Dedifferentiated amniotic fluid mesenchymal stem cell (primary cell): ENCODE data around the gene DOC2B.
"Not testable (repeated sequence)": the region's sequence is repeated elsewhere in the genome, so short reads cannot be mapped to it uniquely, and the experiment has no call there.

Experiments
- DNase-seq: peaks from one replicate; pipeline ENCODE4 v3.0.0-alpha.2; 2016; ENCODE audit errors: extremely low spot score

The DOC2B gene

DNA sequence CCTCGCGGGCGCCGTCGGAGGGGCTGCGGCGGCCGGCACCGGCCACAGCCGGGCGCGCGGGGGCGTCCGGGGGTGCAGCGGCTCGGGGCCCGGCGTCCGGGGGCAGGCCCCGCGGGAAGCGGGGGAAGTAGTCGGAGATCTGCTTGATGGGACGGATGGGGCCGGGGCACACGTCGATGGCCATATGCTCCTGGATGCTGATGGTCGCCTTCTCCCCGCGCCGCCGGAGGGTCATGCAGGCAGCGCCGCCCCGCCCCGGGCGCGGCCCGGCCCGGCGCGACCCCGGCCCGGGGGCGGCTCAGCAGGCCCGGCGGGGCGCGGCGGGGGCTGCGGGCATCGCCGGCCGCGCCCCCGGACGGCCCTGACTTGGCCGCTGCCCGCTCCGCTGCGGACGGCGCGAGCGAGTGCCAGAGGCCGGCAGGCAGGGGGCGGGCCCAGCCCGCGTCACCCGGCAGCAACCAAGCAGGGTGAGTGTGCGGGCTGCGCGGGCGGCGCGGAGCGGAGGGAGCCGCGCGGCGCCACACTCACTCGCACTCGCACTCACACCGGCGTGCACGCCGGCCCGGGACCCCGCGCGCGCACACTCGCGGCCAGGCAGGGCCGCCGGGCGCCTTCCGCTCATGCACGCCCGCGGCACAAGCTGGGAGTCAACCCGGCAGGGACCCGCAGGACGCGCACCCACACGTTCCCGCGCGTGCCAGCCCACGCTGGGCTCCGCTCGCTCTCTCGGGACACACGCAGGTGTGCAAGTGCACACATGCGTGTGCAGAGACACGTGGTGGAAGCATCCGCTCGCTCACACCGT lies at the start of gene DOC2B:
DOC2B (minus strand) TSS at position 406 of the 805 bp plus-strand sequence; CDS start at position 235, 171 bp downstream.
- no peak for DNase-seq

DNA sequence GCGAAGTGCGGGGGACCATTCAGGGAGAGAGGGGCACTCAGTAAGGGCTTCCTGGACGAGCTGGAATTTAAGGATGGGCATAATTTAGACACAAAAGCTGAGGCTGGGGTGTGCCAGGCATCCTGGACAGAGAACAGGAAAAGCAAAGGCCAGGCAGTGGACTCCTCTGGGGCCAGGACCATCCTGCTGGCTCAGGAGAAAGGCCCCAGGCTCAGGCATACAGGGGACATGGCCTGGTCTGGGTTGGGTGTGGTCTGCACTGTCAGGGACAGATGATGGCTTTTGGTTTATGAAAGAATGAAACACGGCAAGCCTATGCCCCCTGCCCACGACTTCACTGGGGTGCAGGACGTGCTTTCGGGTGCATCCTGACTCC lies 48.9 kb upstream of the DOC2B start:
- DNase-seq: no peak

DNA sequence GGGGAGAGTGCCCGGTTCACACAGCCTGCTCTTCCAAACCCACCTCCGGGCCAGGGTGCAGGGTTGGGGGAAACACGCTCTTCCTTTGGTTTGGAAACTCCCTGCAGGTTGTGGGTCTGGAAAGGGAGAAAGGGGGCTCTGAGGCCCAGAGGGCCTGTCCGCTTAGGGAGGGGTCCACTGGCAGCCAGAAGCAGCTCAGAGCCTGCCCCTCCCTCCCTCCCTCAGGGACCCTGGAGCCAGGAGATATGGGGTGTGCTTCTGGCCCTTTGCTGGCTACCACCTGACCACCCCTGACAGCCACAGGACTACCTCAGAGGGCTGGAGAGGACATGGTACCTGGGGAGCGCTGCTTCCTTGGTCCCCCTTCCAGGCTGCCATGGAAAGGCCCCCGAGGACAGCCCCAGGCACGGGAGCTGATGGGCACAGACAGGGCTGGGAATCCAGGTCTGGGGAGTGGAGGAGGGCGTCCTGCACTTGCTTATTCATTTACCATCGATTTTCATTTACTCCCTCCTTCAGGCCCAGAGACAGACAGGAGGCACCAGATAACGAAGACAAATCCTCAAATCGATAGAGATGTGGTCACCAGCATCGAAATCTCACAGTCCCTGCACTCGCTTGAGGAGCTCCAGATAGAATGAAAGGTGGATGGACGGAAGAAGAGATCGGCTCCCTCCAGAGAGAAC lies 48.4 kb upstream of the DOC2B start:
- no peak for DNase-seq

DNA sequence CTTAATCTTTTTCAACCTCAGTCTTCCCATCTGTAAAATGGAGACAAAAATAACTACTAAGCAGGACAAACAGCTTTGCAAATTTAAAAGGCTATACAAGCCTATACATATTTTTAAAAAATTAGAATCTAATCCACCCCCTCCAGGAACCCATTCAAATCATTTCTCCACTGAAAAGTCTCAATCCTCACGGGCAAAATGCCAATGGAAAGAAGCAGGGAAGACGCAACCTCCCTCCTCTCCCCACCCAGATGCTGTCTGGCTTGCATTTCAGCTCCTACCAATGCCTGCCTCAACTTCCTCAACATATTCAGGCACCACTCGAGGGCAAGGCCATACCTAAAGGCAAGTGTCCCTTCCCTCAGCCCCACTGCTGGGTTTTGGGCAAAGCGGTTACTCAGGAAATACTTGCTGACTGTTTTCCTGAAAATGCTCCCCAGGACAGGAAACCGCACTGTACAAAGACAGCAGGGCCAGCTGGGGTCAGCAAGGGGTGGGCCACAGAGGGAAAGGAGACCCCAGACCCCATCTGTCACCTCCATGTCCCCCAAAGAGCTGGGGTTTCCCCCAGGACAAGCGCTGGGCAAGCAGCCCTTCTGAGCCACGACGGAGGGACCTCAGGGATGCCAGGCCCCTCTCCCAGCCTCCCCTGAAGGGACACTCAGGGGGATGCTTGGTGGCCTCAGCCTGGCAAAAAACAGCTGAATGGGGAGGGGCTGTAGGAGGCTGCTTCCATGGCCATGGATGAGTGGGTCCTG lies 47.7 kb upstream of the DOC2B start:
- no peak for DNase-seq

DNA sequence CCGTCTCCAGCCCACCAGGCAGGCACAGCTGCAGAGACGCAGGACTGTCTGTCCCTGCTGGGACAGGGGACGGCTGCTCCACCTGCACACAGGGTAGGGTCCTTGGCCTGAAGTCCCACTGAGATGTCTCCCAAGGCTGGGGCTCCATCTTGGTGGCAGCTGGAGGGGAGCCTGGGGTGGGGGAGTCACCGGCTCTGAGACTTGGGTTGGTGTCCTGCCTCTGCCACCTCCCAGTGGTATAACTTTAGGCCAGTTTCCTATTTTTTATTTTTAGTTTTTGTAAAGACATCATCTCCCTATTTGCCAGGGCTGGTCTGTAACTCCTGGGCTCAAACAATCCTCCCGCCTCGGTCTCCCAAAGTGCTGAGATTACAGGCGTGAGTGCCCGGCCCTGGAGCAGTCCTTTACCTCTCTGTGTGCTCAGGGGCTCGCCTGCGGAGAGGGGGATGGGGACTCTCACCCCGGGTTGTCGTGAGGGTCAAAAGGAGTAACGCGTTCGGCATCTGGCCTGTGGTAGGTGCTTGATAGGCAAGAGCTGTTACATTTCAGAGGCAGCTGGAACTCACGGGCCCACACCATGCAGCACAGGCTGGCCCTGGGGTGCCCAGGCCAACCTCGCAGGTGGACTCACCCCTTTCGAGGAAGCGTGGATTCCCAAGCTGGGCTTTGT lies 46.6 kb upstream of the DOC2B start:
- no peak for DNase-seq

DNA sequence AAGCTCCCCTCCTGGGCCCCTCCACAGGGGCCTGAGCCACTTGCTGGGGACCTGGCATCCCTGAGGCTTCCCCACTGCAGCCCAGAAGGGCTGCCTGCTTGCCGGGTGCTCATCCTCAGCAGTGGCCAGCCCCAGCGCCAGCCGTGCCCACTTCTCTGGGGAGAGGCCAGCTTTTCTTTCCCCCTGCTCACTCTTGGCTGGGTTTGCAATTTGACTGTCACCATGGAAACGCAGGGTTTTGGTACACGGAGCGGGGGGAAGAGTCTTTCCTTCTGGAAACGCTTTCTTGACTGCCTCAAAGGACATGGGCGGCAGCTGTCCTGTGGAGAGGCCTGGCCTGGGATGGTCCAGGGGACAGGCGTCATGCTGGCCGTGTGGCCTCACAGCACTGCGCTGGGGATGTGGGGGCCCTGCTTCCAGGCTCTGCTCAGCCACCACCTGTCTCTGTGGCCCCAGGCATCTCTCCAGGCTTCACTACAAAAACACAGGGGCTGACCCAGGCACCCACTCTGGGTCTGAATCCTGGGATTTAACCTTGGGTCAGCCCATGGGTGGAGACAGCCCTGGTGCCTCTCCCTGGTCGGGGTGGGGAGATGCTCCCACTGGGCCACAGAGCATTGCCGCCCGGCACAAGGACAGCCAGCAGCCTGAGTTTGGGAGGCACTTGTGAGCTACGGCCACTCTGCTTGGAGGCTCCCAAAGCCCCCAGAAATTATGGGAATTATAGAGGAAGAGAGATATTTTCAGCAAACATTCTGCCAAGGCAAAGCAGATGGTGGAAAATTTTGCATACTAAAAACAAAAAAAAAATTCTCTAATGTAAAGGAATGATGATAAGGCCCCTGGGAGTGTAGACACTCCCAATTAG lies 45.9 kb upstream of the DOC2B start:
- no peak for DNase-seq

DNA sequence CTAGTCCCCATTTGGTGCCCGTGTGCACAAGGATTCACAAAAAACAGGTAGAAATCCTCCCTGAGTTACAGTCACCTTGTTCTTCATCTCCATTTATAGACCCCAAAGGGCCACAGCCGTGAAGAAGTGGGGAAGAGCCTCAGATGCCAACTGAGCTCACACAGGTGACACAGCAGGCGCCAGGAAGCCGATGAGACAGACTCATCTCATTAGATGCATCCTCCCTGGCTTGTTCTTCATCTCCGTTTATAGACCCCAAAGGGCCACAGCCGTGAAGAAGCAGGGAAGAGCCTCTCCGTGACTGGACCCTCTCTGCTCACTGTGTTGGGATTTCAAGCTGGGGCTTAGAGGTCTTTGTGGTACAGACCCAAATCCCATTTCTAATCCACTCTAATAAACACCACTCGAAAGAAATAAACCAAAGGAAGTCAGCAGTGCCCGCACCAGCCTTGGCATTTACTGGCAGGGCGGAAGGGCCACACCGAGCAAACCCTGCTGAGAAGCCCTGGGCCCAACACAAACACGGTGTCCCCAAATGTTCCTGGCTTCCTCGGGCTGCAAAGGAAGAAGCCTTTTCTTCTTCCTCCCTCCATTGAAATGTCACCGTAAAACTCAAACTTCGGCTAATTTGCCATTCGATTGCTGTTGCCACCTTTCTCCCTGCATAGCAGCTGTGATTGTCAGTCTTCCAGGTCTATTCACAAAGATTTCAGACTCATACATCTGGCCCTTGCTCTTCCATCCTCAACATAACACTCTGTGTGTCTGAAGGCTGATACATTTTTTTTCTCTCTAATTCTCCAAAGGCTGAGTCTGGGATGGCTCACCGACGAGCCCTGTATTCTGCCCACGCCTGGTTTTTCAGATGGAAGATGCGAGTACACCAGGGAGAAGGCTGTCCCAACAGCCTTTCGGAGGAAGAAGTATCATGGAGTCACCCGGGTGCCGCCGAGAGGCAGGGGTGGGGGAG lies 44.9 kb upstream of the DOC2B start:
- no peak for DNase-seq

DNA sequence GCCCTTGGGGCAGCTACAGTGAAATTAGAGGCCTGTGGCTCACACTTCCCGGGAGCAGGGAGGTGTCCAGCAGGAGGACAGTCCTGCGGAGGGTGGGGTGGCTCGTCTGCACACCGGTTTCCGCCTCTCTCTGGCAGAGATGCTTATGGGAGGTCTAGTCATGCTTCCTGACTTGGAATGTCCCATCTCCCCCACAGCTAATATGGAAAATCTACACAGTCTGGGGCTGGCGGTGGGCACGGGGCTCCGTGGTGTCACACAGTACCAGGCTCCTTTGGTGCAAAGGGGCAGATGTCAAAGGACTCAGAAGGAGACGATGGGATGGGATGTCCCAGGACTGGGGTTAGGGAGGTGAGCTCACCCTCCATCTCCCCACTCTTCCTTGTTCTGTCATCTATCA lies 44.1 kb upstream of the DOC2B start:
- DNase-seq: no peak

DNA sequence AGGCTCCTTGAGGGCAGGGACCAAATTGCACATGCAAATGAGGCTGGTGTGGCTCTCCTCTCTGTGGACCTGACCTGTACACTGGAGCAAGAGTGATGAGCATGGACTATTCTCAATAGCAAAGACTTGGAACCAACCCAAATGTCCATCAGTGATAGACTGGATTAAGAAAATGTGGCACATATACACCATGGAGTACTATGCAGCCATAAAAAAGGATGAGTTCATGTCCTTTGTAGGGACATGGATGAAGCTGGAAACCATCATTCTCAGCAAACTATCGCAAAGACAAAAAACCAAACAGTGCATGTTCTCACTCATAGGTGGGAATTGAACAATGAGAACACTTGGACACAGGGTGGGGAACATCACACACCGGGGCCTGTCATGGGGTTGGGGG lies 43.1 kb upstream of the DOC2B start:
- not testable (repeated sequence) for DNase-seq

DNA sequence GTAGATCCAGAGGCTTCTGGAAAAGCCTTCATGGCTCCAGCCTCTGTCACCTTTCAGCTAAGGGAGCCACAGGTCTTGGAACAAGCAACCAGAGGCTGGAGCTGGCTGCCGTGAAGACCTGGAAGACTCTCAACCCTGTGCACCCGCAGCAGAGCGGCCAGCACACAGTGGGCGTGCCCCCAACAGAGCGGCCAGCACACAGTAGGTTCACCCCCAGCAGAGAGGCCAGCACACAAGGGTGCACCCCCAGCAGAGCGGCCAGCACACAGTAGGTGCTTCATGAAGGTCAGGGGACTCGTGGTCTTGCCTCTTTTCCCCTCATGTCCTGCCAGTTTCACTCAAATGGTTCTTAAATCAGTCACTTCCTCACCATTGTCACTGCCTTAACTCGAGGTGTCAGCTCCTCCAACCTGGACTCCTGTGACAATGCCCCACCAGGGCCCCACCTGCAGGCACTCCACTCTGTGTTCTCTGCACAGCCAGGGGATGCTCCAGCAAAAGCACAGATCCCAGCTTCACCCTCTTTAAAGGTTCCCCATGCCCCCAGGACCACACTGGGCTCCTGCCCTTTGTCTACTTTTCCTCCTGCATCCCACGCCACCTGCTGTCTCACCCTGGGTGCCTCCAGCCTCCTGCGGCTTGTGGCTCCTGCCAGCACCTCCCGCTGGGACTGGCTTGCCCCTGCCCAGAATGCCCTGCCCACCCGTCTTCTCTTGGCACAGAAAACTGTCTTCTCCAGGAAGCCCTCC lies 42.4 kb upstream of the DOC2B start:
- no peak for DNase-seq

DNA sequence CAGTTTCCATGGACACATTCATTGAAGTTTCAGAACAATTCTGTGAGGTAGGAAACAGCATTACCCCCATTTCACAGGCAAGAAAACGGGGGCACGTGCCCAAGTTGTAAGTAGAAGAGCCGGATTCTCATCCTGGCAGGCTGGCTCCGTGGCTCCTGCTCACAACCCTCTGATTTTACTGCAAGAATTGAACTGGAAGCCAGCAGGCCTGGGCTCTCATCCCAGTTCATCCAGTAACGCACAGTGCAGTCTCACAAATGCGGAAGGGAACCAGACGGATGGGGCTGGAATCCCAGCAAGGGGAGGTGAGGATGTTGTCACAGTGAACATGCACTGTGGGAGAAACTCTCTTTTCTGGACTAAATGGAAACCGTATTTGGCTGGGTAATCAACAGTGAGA lies 40.7 kb upstream of the DOC2B start:
- no peak for DNase-seq

DNA sequence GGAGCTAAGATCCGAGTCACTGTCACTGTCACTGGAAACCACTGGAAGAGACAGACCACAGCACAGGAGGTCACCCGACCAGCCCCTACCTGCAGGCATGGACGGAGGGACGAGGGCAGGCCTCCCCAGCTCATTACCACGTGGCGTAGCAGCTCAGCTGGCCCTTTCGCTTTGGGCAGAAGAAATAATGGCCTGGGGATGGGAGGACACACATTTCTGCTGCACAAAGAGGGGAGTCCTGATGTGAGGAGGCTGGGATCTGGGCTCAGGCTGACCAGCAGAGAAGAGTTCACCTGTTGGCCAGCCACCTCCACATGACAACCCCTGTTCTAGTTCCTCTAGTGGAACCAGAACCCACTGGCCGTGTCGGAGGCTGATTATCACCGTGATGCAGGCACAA lies 38.2 kb upstream of the DOC2B start:
- DNase-seq: no peak

DNA sequence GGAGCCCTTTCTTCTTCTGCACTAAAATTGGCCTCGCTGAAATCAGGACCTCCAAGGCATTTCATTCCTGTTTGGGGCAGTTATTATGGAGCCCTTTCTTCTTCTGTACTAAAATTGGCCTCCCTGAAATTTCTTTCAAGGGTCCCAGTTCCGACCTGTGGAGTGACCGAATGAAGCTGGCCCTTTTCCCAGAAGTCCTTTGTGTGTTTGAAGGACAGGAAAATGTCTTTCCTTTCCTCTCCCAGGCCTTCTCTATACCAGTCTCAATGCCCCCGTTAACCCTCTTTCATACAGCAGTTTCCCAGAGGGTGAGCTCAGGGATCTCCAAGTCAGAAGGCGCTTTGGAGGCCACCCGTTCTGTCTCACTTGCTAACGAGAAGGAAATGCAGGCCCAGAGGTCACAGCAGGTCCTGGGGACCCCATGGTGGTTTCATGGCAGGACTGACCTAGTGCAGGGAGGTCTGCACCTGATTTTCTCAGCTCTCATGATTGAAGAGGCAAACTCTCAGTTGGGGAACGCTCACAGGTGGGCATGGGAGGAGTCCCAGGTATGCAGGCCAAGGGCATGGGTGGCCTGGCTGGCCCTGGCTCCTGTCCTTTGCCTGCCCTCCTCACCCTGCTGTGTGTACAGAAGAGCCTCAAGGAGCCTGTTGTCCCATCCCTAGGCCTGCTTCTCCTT lies 37.1 kb upstream of the DOC2B start:
- DNase-seq: no peak

DNA sequence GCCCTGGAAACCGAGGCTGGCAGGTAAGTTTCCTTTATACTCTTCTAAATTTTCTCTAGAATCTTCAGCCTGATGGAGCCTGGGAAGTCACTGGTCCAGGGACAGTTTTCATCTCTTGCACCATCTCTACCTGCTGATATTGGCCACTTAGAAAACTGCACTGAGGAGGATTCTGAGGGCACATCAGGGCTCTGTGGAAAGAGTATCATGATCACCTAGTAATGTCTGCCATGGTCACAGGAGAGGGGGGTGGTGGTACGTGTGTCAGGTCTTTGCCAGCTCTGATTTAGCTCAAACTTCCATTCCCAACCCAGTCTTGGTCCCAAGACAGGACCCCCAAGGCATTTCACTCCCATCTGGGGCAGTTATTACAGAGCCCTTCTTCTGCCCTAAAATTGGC lies 35.2 kb upstream of the DOC2B start:
- DNase-seq: no peak

DNA sequence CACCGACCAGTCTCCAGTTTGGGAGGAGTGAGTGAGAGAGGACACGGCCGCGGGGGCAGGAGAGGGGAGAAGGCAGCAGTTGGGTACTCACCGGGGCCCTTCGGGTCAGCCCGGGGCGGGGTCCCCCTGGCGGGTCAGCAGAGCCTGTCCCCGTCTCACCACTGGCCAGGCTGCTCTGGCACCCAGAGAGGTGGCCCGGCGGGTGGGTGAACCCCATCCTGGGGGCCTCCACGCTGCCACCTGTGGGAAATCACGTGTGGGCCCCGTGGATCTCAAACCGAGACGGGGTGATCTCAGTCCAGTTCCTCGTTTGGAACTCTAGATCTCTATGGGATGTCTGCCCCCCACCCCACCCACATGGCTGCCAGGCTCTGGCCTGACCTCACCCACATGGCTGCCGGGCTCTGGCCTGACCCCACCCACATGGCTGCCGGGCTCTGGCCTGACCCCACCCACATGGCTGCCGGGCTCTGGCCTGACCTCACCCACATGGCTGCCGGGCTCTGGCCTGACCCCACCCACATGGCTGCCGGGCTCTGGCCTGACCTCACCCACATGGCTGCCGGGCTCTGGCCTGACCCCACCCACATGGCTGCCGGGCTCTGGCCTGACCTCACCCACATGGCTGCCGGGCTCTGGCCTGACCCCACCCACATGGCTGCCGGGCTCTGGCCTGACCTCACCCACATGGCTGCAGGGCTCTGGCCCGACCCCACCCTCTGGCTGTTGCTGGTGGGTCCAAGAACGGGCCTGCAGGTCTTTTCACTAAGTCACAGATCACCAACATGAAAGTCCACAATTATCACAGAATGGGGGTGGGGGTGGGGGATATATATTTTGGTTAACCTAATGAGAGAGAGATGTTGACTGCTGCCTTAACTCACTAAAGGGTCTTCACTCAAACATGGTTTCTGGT lies 34.4 kb upstream of the DOC2B start:
- not testable (repeated sequence) for DNase-seq

DNA sequence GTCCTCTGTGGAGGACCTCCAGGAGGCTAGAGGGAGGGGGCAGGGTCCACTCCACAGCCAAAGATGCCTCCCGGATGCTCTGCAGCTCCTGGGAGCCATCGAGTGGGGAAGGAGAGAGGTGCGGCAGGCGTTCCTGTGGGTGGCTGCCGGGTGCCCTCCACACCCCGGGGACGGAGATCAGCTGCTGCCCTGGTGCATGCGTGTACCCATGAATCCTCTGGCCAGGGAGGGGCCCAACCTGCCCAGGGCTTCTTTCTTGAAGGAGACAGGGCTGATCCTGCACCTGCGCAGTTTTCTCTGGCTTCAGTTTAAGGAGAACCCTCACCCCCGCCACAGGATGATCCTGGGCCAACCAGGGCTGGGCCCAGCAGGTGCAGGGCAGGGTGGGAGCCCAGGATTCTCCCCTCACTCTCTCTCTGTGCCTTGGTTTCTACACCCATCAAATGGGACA lies 33.5 kb upstream of the DOC2B start:
- DNase-seq: no peak

DNA sequence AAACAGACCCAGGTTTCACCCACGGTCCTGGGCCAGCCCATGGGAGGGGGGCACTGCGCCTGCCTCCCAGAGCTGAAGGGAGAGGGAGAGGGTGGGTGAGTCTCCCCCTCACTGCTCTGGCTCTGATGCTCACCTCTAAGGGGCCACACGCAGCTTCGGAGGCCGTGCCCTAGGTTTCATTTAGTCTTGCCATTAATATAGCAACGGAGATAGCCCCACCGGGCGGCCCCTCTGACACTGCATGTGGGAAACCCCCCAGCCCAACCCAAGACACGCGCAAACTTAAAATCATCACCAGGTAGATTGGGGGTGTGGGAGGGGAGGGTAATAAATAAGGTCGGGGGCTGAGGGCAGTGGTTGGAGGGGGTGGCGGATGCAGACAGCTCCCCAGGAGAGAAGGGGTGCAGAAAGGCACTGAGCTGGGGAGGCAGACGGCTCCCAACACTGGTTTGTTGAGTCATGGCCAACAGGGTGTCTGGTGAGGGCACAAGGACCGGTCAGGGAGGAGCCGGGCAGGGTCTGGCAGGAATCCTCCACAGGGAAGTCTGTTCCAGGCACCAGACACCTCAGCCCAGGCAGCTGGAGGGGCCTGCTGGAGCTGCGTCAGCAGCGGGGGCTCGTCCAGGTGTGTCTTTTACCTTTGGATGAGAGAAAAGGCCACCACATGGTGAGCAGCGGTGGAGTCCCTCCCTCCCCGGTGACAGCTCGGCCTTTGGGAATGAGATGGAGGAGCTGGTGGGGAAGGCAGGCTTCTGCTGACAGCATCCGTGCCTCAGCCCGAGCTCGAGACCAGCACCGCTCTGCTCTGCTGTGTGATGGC lies 32.0 kb upstream of the DOC2B start:
- DNase-seq: no peak
